Measurements from ENCODE around the gene CCDC92.

CCDC92 gene, protein sequence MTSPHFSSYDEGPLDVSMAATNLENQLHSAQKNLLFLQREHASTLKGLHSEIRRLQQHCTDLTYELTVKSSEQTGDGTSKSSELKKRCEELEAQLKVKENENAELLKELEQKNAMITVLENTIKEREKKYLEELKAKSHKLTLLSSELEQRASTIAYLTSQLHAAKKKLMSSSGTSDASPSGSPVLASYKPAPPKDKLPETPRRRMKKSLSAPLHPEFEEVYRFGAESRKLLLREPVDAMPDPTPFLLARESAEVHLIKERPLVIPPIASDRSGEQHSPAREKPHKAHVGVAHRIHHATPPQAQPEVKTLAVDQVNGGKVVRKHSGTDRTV

DNA sequence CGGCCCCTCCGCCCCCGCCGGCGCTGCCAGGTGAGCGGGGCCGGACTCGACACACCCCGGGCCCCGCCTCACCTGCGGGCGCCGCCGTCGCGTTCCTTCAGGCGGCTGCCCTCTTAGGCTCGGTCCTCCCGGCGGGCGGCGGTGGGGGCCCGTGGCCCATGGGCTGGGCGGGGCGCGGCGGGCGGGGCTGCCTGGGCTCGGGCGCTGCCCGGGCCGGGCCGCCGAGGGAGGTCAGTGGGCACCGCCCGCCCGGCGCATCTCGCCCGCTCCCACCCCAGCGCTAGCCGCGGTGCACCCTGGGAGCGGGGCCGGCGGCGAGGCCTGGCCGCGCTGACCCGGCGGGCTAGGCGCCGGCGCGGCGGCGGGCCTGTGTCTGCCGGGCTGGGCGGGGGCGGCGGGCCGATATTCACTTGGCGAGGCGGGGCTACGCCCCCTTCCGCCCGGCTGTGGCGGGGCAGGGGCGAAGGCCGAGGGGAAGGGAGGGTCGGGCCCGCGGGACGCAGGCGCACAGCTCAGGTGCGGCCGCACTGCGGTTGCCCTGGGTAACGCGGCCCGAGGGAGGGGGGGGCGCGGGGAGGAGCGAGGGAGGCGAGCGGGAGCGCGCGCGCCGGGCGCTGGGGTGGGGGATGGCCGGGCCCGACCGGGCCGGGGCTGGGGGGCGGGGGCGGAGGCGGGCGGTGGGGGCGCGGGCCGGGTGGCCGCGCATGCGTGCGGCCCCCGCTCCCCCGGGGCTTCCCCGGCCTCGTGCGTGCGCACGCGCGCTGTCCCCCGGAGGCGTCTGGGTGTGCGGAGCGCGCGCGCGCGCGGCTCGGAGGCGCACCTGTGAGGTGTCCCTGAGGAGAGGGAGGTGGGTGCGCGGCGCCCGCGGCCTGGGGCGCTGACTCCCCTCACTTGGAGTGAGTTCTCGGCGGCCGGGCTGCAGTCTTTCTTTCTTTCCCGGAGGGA lies at the start of gene CCDC92, which contains the start of gene ZNF664:
Gene CCDC92, minus strand, starts transcription at position 375 of the 945 bp plus-strand sequence. CDS start 28,526 bp downstream, outside the sequence.
Gene ZNF664, plus strand, starts transcription at position 759 of the 945 bp plus-strand sequence. CDS start 38,930 bp downstream, outside the sequence.
- peaks cover 25% of the 10 kb centered on the region for H3K36me3 ChIP-seq (ENCODE audit: insufficient read depth, low read length)
- peaks cover 38% of the 10 kb centered on the region for H3K4me1 ChIP-seq (ENCODE audit: insufficient read depth, low read length)
- H3K9me3 ChIP-seq (ENCODE audit: low read length): no peaks in the 10 kb centered on the region
- H3K4me3 ChIP-seq (ENCODE audit: low read length): peak within 1 kb of the TSS; percentile 95
- peak within 1 kb of the TSS; percentile 23 for H2AFZ ChIP-seq (ENCODE audit: low read depth, low read length)
- no peaks in the 10 kb centered on the region for H3K27me3 ChIP-seq (ENCODE audit: insufficient read depth, low read length)

DNA sequence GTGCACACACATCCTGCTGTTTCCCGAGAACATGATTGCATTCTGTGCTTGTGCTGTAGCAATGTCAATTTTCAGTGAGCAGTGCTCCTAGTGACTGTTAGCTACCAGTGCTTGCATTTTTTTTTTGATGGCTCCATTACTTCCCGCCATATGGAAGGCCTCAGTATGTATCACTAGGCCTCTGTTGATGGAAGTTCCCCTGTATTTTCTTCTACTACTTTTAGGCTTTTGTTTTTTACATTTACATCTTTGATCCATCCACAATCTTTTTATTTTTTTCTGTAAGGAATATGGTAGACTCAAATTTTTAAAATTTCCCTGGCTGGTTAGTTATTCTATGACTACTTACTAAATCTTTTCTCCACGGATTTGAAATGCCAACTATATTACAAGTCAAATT lies 49.5 kb upstream of the CCDC92 start:
- Histone ChIP-seq H2AFZ (ENCODE audit: low read depth, low read length) (no peak overlapping the region), H3K4me3 (ENCODE audit: low read length) (no peak overlapping the region), H3K9me3 (ENCODE audit: low read length) (no peaks in the 10 kb centered on the region), H3K36me3 (ENCODE audit: insufficient read depth, low read length) (no peaks in the 10 kb centered on the region), H3K4me1 (ENCODE audit: insufficient read depth, low read length) (peaks cover 9% of the 10 kb centered on the region), H3K27me3 (ENCODE audit: insufficient read depth, low read length) (no peaks in the 10 kb centered on the region)

DNA sequence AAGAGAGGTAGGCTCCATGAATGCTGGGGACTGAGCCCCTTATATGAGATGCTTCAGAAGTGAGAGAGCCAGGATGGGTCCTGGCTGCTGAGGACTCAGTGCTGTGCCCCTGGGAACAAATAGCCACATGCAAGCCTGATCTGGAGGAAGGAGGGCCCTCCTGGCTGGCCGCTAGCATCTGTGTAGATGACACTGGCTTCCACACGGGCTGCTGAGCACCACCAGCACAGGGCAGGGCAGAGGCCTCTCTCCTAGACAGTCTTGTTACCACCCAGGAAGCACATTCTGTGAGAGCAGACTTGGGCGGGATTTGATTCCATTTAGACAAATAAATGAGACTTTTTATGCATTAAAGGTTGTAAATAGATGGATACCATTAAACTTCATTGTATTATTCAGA lies 48.4 kb upstream of the CCDC92 start:
- H3K27me3 ChIP-seq (ENCODE audit: insufficient read depth, low read length): no peaks in the 10 kb centered on the region
- no peak overlapping the region for H3K4me3 ChIP-seq (ENCODE audit: low read length)
- H3K36me3 ChIP-seq (ENCODE audit: insufficient read depth, low read length): no peaks in the 10 kb centered on the region
- H2AFZ ChIP-seq (ENCODE audit: low read depth, low read length): no peak overlapping the region
- H3K4me1 ChIP-seq (ENCODE audit: insufficient read depth, low read length): peaks cover 7% of the 10 kb centered on the region
- H3K9me3 ChIP-seq (ENCODE audit: low read length): no peaks in the 10 kb centered on the region

DNA sequence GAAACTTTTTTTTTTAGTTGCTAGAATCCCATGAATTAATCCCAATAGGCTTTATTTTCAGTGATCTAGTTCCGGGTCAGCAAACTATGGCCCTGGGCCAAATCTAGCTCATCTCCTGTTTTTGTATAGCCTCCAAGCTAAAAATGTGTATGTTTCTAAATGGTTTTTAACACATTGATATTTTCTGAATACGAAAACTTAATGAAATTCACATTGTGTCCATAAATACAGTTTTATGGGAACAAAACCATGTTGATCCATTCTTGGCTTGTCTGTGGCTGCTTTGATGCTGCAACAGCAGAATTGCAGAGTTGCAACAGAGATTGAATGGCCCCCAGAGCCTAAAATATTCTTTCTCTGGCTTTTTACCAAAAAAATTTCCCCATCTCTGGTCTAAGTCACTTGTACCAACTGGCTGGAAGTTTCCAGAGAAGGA lies 47.9 kb upstream of the CCDC92 start:
- Histone ChIP-seq H2AFZ (ENCODE audit: low read depth, low read length) (no peak overlapping the region), H3K36me3 (ENCODE audit: insufficient read depth, low read length) (peaks cover under 1% of the 10 kb centered on the region), H3K9me3 (ENCODE audit: low read length) (no peaks in the 10 kb centered on the region), H3K27me3 (ENCODE audit: insufficient read depth, low read length) (no peaks in the 10 kb centered on the region), H3K4me3 (ENCODE audit: low read length) (no peak overlapping the region), H3K4me1 (ENCODE audit: insufficient read depth, low read length) (peaks cover 2% of the 10 kb centered on the region)

DNA sequence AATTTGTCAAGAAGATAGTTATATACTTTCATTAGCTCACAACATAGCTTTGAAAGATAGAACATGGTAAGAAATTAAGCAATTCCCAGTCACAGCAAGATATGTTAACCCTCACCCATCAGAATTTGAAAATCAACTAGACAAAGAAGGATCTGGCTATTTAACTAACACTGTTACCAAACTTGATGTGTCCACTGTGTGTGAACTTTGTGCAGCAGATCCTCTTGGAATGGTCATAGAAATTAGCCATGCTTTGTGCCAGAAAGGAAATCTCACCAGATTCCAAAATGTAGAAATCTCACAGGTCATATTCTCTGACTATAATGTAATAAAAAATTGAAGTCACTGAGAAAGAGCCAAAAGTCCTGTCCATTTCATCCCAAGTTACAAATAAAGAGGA lies 46.5 kb upstream of the CCDC92 start:
- Histone ChIP-seq H3K4me3 (ENCODE audit: low read length) (no peak overlapping the region), H3K36me3 (ENCODE audit: insufficient read depth, low read length) (peaks cover 10% of the 10 kb centered on the region), H2AFZ (ENCODE audit: low read depth, low read length) (no peak overlapping the region), H3K27me3 (ENCODE audit: insufficient read depth, low read length) (no peaks in the 10 kb centered on the region), H3K4me1 (ENCODE audit: insufficient read depth, low read length) (no peaks in the 10 kb centered on the region), H3K9me3 (ENCODE audit: low read length) (no peaks in the 10 kb centered on the region)

DNA sequence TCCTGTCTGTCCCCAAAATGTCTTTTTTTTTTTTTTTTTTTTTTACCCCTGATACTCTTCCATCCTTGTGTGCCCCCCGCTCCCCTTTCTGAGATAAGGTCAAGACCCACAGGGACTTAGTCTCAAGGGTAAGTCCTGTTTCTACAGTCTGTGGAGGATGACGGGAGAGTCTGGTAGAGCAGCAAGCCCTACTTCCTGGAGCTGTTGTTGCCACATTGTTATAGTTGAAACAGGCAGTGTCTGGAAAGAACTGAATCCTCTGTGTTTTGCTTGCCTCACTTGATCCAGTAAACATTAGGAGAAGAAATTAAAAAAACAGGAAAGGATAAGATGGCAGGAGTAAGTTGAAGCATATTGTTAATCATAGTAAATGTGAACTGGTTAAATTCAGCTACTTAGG lies 45.9 kb upstream of the CCDC92 start:
- no peaks in the 10 kb centered on the region for H3K4me1 ChIP-seq (ENCODE audit: insufficient read depth, low read length)
- H3K27me3 ChIP-seq (ENCODE audit: insufficient read depth, low read length): no peaks in the 10 kb centered on the region
- no peak overlapping the region for H2AFZ ChIP-seq (ENCODE audit: low read depth, low read length)
- no peaks in the 10 kb centered on the region for H3K9me3 ChIP-seq (ENCODE audit: low read length)
- H3K4me3 ChIP-seq (ENCODE audit: low read length): no peak overlapping the region
- H3K36me3 ChIP-seq (ENCODE audit: insufficient read depth, low read length): peaks cover 14% of the 10 kb centered on the region

DNA sequence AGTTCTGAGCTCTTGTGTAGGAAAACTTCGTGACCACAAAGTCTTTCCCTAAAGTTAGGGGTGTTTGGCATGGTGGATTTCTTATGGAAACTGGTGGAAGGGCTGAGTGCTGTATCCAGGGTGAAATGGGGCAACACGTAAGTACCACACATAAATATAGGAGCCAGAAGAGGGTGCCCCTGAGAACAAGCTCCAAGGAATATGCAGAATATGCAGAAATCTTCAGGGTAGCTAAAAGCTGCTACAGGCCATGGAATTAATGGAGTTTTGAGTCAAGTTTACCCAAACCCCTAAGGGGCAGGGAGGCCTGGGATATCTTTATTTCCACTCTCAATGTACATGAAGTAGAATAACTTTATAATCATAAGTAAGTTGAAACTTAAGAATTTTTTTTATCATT lies 44.4 kb upstream of the CCDC92 start:
- H2AFZ ChIP-seq (ENCODE audit: low read depth, low read length): no peak overlapping the region

DNA sequence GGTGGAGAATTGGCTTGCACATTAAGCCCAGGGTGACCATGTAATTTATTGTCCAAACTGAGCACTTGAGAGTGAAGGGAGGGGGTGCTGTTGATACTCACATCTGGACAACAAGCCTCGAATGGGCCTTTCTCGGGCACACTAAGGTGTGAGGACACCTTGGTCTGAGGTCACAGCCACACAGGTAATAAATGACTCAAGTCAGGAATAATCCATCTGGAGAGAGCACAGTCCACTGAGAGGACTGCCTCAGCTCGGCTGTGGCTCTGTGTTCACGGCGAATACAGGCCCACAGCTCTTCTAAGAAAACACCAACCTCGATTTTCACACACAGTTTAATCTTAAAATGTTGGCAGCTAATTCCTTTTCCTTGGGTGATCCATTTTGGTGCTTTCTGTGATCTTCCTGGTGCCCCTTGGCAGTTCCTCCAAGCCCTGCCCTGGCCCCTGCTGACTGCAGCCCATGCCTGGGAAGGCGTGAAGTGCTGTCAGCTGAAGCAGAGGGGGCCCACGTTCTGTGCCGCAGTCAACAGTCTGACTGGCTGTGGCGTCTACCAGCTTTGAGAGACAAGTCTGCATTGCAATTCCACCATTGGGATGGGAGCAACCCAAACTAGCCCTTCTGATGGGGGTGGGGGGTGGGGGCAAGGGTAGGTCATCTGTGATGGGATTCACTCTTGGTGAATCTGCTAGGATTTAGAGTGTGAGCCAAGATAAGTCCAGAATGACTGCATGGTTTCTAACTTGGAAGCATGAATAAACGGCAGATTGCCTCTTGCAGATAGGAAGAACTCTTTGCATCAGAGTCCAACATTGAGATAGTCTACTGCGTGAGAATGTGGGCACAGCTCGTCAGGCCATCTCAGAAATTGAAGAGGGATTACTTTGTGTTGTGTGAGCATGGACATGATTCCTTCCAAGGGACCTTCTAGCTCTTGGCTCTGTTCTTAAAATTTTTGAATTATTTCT lies 43.1 kb upstream of the CCDC92 start:
- H3K36me3 ChIP-seq (ENCODE audit: insufficient read depth, low read length): peaks cover 41% of the 10 kb centered on the region

More for the DNA sequence above, 44.4 kb upstream of the CCDC92 start:
- no peaks in the 10 kb centered on the region for H3K27me3 ChIP-seq (ENCODE audit: insufficient read depth, low read length)
- peaks cover 28% of the 10 kb centered on the region for H3K36me3 ChIP-seq (ENCODE audit: insufficient read depth, low read length)
- no peaks in the 10 kb centered on the region for H3K9me3 ChIP-seq (ENCODE audit: low read length)
- H3K4me1 ChIP-seq (ENCODE audit: insufficient read depth, low read length): no peaks in the 10 kb centered on the region
- no peak overlapping the region for H3K4me3 ChIP-seq (ENCODE audit: low read length)

DNA sequence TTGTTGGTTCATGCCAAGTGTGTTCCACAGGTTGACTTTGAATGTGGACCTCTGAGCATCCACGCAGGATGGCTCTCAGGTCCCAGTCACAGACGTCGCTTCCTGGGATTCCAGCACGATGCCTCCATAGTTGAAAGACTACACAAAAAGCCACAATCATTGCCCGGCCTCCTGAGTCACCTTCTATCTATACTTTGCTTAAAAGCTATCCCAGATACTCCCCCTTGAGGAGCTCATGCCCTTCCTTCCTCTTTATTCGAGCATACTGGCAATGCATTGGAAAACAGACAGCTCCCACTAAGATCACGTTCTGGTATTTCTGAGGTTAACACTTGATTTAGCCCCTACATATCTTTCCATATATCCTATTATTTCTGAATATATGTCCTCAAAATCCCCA lies 40.4 kb upstream of the CCDC92 start:
- Histone ChIP-seq H3K4me3 (ENCODE audit: low read length) (no peak overlapping the region), H3K36me3 (ENCODE audit: insufficient read depth, low read length) (peaks cover 46% of the 10 kb centered on the region), H3K27me3 (ENCODE audit: insufficient read depth, low read length) (no peaks in the 10 kb centered on the region), H2AFZ (ENCODE audit: low read depth, low read length) (no peak overlapping the region), H3K4me1 (ENCODE audit: insufficient read depth, low read length) (peaks cover 10% of the 10 kb centered on the region), H3K9me3 (ENCODE audit: low read length) (no peaks in the 10 kb centered on the region)

More for the DNA sequence above, 43.1 kb upstream of the CCDC92 start:
- Histone ChIP-seq H3K4me3 (ENCODE audit: low read length) (no peak overlapping the region), H3K9me3 (ENCODE audit: low read length) (no peaks in the 10 kb centered on the region), H3K27me3 (ENCODE audit: insufficient read depth, low read length) (no peaks in the 10 kb centered on the region), H3K4me1 (ENCODE audit: insufficient read depth, low read length) (no peaks in the 10 kb centered on the region), H2AFZ (ENCODE audit: low read depth, low read length) (no peak overlapping the region)

DNA sequence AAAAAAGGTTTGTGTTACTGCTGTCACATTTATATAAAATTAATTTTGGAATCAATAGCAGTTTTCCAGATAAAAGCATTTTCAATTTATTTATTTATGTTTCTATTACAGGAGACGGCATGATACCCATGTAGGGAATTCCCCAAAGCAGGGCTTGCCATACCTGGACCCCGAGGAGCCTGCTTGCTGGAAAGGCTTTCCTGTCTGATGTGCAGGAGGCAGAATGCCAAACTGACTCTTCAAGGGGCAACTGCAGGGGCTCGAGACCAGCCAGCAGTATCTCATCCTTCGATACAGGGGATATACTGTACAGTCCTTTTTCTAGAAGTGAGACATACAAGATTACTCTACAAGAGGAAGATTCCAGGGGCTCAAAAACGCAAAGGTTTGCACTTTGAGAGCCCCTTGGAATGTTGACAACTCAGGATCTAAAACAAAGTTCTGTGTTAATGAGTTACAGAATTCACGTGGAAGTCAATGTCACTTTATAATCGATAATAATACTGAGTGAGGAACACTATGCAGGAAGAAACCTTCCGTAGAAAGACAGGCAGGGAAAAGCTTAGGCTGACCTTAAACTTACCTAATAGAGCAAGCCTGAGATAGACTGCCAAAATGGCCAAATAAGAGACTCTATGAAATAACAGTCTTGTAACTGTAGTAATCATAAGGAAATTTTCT lies 38.9 kb upstream of the CCDC92 start:
- H3K27me3 ChIP-seq (ENCODE audit: insufficient read depth, low read length): no peaks in the 10 kb centered on the region
- H3K9me3 ChIP-seq (ENCODE audit: low read length): no peaks in the 10 kb centered on the region
- H3K36me3 ChIP-seq (ENCODE audit: insufficient read depth, low read length): peaks cover 46% of the 10 kb centered on the region
- peaks cover 25% of the 10 kb centered on the region for H3K4me1 ChIP-seq (ENCODE audit: insufficient read depth, low read length)
- H2AFZ ChIP-seq (ENCODE audit: low read depth, low read length): no peak overlapping the region
- H3K4me3 ChIP-seq (ENCODE audit: low read length): no peak overlapping the region

DNA sequence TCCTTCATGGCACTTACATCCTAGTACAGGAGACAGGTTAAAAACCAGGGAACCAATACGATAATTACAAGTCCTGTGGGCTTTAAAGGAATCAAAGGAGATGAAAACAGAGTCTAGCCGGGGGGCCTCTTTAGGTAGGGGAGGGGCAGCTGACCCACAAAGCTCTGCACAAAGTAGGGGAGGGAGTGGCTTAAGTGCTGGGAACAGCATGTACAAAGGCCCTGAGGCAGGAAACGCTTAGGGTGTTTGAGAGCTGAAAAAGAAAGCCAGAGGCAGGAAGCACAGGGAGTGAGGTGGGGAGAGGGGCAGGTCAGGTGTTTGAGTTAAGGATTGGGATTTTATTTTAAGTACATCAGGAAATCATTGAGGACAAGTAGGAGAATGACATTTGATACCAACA lies 38.1 kb upstream of the CCDC92 start:
- Histone ChIP-seq H3K4me1 (ENCODE audit: insufficient read depth, low read length) (peaks cover 33% of the 10 kb centered on the region), H3K4me3 (ENCODE audit: low read length) (no peak overlapping the region), H3K27me3 (ENCODE audit: insufficient read depth, low read length) (no peaks in the 10 kb centered on the region), H2AFZ (ENCODE audit: low read depth, low read length) (no peak overlapping the region), H3K9me3 (ENCODE audit: low read length) (no peaks in the 10 kb centered on the region), H3K36me3 (ENCODE audit: insufficient read depth, low read length) (peaks cover 46% of the 10 kb centered on the region)

DNA sequence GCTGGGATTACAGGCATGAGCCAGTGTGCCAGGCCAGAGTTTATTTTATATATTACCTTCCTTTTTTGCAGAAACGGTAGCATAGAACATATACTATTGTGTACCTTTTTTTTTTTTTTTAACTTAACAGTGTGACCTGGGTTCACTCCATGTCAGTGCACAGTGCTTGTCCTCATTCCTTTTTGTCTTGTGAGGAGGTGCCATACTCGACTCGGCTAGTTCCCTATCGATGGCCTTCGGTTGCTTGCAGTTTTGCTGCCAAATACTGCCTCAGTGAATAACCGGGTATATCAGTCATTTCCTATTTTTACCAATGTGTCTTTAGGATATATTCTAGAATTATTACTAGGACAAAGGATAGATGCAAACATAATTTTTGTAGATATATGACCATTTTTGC lies 37.1 kb upstream of the CCDC92 start:
- no peak overlapping the region for H3K4me3 ChIP-seq (ENCODE audit: low read length)
- H2AFZ ChIP-seq (ENCODE audit: low read depth, low read length): no peak overlapping the region
- no peaks in the 10 kb centered on the region for H3K27me3 ChIP-seq (ENCODE audit: insufficient read depth, low read length)
- H3K4me1 ChIP-seq (ENCODE audit: insufficient read depth, low read length): peaks cover 36% of the 10 kb centered on the region
- H3K36me3 ChIP-seq (ENCODE audit: insufficient read depth, low read length): peaks cover 44% of the 10 kb centered on the region
- no peaks in the 10 kb centered on the region for H3K9me3 ChIP-seq (ENCODE audit: low read length)
